ENCODE measurements around the gene IL19. TPM values are rescaled to one million over a fixed set of nuclear protein-coding genes. Genes with fewer than 3 reads are reported as not detected.
A peak's percentile ranks its signal among the peaks of the same experiment; 100 is the strongest.
"Not testable (repeated sequence)": the region's sequence is repeated elsewhere in the genome, so short reads cannot be mapped to it uniquely, and the experiment has no call there.

The IL19 gene
- total RNA-seq, 3 donors from 2014 or later: 0.19 TPM; not detected in 2

- peaks cover 39% of the 10 kb centered on the region for H3K4me1 Mint-ChIP-seq (ENCODE audit: low read depth)
- H3K4me3 Mint-ChIP-seq: no peak overlapping the region
Measured at GRCh38 chr1:206754011-206754410, 16.6 kb upstream of the IL19 start.

GRCh38 chr1:206757524-206758266 is 12.9 kb upstream of the IL19 start:
- Mint-ChIP-seq H3K4me1 (ENCODE audit: low read depth) (peaks cover 37% of the 10 kb centered on the region), H3K9me3 (no peaks in the 10 kb centered on the region), H3K27me3 (ENCODE audit: low read depth) (no peaks in the 10 kb centered on the region), H3K36me3 (ENCODE audit: insufficient read depth) (no peaks in the 10 kb centered on the region), H3K4me3 (no peak overlapping the region)
- peak; percentile 89 to 95 for ATAC-seq
- DNase-seq: peak; percentile 36

More at GRCh38 chr1:206754011-206754410, 16.6 kb upstream of the IL19 start:
- ATAC-seq: no peak
- Mint-ChIP-seq H3K9me3 (no peaks in the 10 kb centered on the region), H3K36me3 (ENCODE audit: insufficient read depth) (no peaks in the 10 kb centered on the region), H3K27me3 (ENCODE audit: low read depth) (no peaks in the 10 kb centered on the region)
- DNase-seq: no peak

GRCh38 chr1:206760590-206760989 is 10.0 kb upstream of the IL19 start:
- H3K9me3 Mint-ChIP-seq: no peaks in the 10 kb centered on the region
- no peak for DNase-seq
- H3K4me1 Mint-ChIP-seq (ENCODE audit: low read depth): peaks cover 36% of the 10 kb centered on the region
- H3K4me3 Mint-ChIP-seq: no peak overlapping the region
- no peaks in the 10 kb centered on the region for H3K27me3 Mint-ChIP-seq (ENCODE audit: low read depth)
- no peak for ATAC-seq
- H3K36me3 Mint-ChIP-seq (ENCODE audit: insufficient read depth): no peaks in the 10 kb centered on the region

DNA sequence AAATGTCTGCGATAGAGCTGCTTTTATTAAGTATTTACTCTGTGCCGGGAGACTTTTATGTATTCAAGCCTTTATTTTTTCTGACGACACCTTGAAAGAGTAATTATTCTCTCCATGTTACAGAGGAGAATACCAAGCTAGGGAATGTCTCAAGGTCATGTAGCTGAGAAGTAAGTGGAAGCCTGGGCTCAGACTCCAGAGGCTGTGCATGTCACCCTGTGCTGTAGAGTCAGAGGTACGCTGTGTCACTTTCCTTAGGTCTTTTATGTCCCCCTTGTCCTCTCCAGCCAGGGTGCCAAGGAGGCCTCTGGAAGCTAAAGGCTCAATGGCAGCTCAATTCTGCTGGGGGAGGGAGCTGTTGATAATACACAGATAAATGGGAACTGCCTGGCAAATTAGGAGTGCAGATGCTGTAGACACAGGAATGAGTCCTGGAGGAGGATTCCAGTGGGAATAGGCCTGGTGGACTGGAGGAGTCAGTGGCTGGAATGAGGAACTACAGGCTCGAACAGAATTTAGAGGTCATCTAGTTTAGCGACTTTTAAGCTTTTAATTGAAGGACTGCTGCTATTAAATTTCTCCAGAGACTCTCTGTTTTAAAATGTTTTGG is 9.3 kb upstream of the IL19 start:
- ATAC-seq (no peak), DNase-seq (no peak)
- Mint-ChIP-seq H3K9me3 (no peaks in the 10 kb centered on the region), H3K4me3 (no peak overlapping the region), H3K4me1 (ENCODE audit: low read depth) (peaks cover 38% of the 10 kb centered on the region), H3K27me3 (ENCODE audit: low read depth) (no peaks in the 10 kb centered on the region), H3K36me3 (ENCODE audit: insufficient read depth) (no peaks in the 10 kb centered on the region)

DNA sequence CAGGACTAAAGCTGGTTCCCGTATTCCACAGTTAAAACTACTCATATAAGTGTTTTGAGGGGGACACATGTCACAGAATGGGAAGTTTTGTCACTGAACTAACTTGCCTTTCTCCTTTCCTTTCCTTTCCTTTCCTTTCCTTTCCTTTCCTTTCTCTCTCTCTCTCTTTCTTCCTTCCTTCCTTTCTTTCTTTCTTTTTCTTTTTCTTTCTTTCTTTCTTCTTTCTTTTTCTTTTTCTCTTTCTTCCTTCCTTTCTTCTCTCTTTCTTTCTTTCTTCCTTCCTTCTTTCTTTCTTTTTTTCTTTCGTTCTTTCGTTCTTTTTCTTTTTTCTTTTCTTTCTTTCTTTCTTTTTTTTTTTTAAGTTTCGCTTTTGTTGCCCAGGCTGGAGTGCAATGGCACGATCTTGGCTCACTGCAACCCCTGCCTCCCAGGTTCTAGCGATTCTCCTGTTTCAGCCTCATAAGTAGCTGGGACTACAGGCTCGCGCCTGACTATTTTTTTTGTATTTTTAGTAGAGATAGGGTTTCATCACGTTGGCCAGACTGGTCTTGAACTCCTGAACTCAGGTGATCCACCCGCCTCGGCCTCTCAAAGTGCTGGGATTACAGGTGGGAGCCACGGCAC is 7.7 kb upstream of the IL19 start:
- H3K27me3 Mint-ChIP-seq (ENCODE audit: low read depth); H3K36me3 Mint-ChIP-seq (ENCODE audit: insufficient read depth); H3K4me3 Mint-ChIP-seq; H3K9me3 Mint-ChIP-seq; DNase-seq; ATAC-seq: not testable (repeated sequence)
- H3K4me1 Mint-ChIP-seq (ENCODE audit: low read depth): peaks cover 46% of the 10 kb centered on the region

- H3K27me3 Mint-ChIP-seq (ENCODE audit: low read depth); H3K36me3 Mint-ChIP-seq (ENCODE audit: insufficient read depth); DNase-seq; H3K9me3 Mint-ChIP-seq; ATAC-seq: not testable (repeated sequence)
- H3K4me3 Mint-ChIP-seq: peak overlapping the region; percentile 21
- peaks cover 72% of the 10 kb centered on the region for H3K4me1 Mint-ChIP-seq (ENCODE audit: low read depth)
Measured at GRCh38 chr1:206765771-206766170, 4.8 kb upstream of the IL19 start.

DNA sequence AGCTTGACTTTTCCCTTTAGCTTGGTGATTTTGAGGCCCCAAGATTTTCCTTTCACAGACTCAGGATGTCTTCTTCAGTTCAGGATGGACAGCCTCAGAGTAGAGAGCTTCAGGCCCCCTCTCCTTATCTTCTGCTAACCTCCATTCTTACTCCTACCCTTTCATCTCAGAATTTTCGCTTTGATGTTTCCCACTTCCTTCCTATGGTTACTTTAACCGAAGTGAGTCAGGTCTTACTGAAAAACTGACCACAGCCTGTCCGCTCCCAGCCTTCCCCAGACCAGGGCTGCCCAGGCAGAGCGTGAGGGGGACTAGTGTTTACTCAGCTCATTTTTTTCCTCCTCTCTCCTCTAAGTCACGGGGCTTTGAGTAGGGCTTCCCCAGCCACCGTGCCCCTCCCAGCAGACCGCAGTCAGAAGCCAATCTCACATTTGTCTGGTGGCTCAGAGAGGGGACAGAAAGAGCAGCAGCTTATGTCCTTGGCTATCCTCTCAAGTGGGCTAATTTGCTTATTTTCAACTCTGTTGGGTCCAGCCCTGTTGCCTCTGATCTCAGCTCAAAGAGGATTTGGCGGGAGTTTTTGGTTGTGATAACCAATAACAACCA is 4.2 kb upstream of the IL19 start:
- peaks cover 74% of the 10 kb centered on the region for H3K4me1 Mint-ChIP-seq (ENCODE audit: low read depth)

DNA sequence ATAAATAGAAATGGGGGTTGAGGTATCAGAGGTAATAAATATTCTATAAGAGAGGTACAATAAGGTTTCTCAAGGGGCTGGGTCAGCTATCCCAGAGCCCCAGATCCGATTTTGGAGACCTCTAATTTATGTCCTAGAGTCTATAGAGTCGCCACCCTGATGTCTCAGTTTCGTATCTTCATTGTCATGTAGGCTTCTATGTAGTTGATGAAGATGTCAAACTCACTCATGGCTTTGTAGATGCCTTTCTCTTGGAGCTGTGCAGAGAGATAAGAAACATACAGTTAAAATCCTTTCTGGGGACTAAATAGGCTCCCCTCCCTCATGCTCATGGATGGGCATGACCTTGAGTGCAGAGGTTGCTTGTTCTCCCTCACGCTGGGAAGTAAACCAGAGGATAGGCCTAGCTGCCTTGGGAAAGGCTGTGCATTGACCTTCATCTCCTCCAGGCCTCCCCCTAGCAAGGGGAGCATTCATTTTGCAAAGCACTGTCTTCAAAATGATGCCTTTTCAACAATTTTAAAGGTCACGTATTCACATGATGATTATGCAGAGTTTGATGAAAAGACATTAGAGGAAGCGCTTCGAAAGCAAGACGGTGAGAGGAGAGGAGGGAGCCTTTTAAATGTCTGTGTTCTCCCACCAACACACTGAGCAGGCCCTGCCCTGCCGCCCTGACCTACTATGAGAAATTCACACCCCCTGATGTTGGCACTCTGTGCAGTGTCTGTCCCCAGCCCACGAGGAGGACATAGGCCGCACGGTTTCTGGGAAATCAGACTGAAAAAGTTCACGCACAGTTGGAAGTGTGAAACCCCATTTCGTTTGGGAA is 1.9 kb upstream of the IL19 start:
- H3K27me3 Mint-ChIP-seq (ENCODE audit: low read depth): no peaks in the 10 kb centered on the region
- DNase-seq: no peak
- ATAC-seq: peak in 1 of 2 donors; percentile 8
- H3K9me3 Mint-ChIP-seq: no peaks in the 10 kb centered on the region
- no peaks in the 10 kb centered on the region for H3K36me3 Mint-ChIP-seq (ENCODE audit: insufficient read depth)
- H3K4me1 Mint-ChIP-seq (ENCODE audit: low read depth): peaks cover 90% of the 10 kb centered on the region
- no peak overlapping the region for H3K4me3 Mint-ChIP-seq

More for the DNA sequence above, 4.2 kb upstream of the IL19 start:
- Mint-ChIP-seq H3K36me3 (ENCODE audit: insufficient read depth) (no peaks in the 10 kb centered on the region), H3K4me3 (peak overlapping the region; percentile 59), H3K27me3 (ENCODE audit: low read depth) (no peaks in the 10 kb centered on the region), H3K9me3 (no peaks in the 10 kb centered on the region)
- ATAC-seq (peak; percentile 71), DNase-seq (peak; percentile 64)

GRCh38 chr1:206769304-206769731 is 1.3 kb upstream of the IL19 start:
- Mint-ChIP-seq H3K9me3 (no peaks in the 10 kb centered on the region), H3K4me3 (peak overlapping the region; percentile 55), H3K27me3 (ENCODE audit: low read depth) (no peaks in the 10 kb centered on the region), H3K36me3 (ENCODE audit: insufficient read depth) (no peaks in the 10 kb centered on the region), H3K4me1 (ENCODE audit: low read depth) (peaks cover 88% of the 10 kb centered on the region)
- peak; percentile 81 for ATAC-seq
- peak; percentile 28 for DNase-seq

DNA sequence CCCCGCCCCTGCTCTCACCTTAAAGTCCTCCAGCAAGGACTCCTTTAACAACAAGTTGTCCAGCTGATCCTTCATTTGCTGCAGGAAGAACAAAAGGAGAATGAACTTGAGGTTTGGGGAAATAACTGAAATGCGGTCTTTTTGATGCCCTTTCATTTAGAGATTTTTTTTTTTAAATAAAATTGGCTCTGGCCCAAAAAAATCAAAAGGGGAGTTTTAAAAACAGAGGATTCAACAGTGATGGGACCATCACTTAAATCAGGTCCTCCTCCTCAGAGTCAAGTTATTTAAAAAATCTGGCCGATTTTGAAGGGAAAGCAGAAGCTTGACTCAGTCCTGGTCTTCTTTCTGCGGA is 742 bp downstream of the IL19 start:
- Mint-ChIP-seq H3K27me3 (ENCODE audit: low read depth) (no peaks in the 10 kb centered on the region), H3K4me1 (ENCODE audit: low read depth) (peaks cover 77% of the 10 kb centered on the region), H3K36me3 (ENCODE audit: insufficient read depth) (no peaks in the 10 kb centered on the region), H3K4me3 (peak overlapping the region; percentile 75), H3K9me3 (no peaks in the 10 kb centered on the region)
- ATAC-seq (no peak), DNase-seq (no peak)

- H3K36me3 Mint-ChIP-seq (ENCODE audit: insufficient read depth): no peaks in the 10 kb centered on the region
- no peaks in the 10 kb centered on the region for H3K9me3 Mint-ChIP-seq
- peaks cover 66% of the 10 kb centered on the region for H3K4me1 Mint-ChIP-seq (ENCODE audit: low read depth)
- peak within 1 kb of the TSS; percentile 75 for H3K4me3 Mint-ChIP-seq
- H3K27me3 Mint-ChIP-seq (ENCODE audit: low read depth): no peaks in the 10 kb centered on the region
- no peak for ATAC-seq
- DNase-seq: no peak
Measured at GRCh38 chr1:206772243-206772937, 1.8 kb downstream of the IL19 start, which contains the start of gene IL10. TSS of gene IL10 (minus strand) at chr1:206772494. CDS start at chr1:206772435, 59 bp downstream.

DNA sequence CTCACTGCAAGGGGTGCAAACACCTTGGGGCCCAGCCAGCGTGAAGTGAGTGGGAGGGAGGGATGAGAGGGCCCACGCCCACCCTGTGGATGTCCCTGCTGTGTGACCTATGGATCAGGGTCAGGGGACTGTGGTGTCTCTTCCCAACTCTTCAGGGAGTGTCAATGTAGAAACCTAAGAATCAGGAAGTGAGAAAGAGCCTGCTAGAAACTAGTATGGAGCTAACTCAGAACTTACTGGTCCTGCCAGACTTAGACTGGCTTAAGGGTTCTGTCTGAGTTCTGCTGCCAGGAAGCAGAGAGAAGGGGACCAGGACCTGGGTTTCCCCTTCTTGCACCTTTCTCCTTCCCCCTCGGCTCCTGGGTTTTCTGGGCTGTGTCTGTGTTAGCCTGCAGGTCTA is 3.5 kb downstream of the IL19 start:
- no peaks in the 10 kb centered on the region for H3K36me3 Mint-ChIP-seq (ENCODE audit: insufficient read depth)
- no peaks in the 10 kb centered on the region for H3K9me3 Mint-ChIP-seq
- ATAC-seq (no peak), DNase-seq (no peak)
- H3K4me3 Mint-ChIP-seq: peak overlapping the region; percentile 35
- no peaks in the 10 kb centered on the region for H3K27me3 Mint-ChIP-seq (ENCODE audit: low read depth)
- peaks cover 53% of the 10 kb centered on the region for H3K4me1 Mint-ChIP-seq (ENCODE audit: low read depth)

DNA sequence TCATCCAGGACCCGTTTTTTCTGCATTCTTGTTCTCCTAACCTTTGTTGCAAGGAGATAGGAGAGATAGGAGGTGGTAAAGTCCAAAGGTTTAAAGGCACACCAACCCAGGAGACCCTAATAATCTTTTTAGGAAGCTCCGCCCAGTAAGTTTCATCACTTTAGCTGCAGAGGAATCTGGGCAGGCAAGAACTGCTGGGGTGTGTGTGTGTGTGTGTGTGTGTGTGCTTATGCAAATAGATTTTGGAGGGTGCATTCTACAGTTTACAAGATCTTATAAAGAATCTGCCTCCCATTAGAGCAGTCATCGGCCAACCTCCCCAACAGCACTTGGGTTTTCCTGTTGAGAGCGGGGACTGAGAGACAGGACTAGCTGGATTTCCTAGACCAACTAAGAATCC is 5.7 kb downstream of the IL19 start:
- Mint-ChIP-seq H3K27me3 (ENCODE audit: low read depth) (no peaks in the 10 kb centered on the region), H3K4me3 (no peak overlapping the region), H3K4me1 (ENCODE audit: low read depth) (peaks cover 32% of the 10 kb centered on the region)

More for the DNA sequence above, 5.7 kb downstream of the IL19 start:
- Mint-ChIP-seq H3K36me3 (ENCODE audit: insufficient read depth) (no peaks in the 10 kb centered on the region), H3K9me3 (no peaks in the 10 kb centered on the region)
- DNase-seq (no peak), ATAC-seq (no peak)

All from activated T-cell treated with anti-CD3 and anti-CD28 coated beads, Interleukin-2, amount 50 U/mL, for 4 hours (primary cell).